DND-41 (cell line): ENCODE results near the gene FAM171A2.

Source experiments
- CTCF ChIP-seq: IDR thresholded peaks from 2 replicates; pipeline ENCODE4 v1.5.1; 2012; ENCODE audit warnings: borderline replicate concordance, low read length, moderate library complexity, mild to moderate bottlenecking; ENCODE audit not compliant: poor library complexity, severe bottlenecking; ENCODE audit errors: extremely low read depth
- EZH2 ChIP-seq: IDR thresholded peaks from 3 replicates; pipeline ENCODE4 v1.6.1; 2012; ENCODE audit warnings: borderline replicate concordance, low read depth, mild to moderate bottlenecking, moderate library complexity, low read length, inconsistent platforms; ENCODE audit not compliant: severe bottlenecking

- TF ChIP-seq CTCF (no peak), EZH2 (no peak)
Measured at GRCh38 chr17:44367231-44367979, 3.8 kb upstream of the FAM171A2 start.
